Ishikawa (cell line): ENCODE results near the gene ATP2B1.

Experiments
- CEBPB ChIP-seq: IDR thresholded peaks from 2 replicates; pipeline ENCODE4 v1.6.1; 2012
- CREB1 ChIP-seq: IDR thresholded peaks from 2 replicates; pipeline ENCODE4 v1.6.1; 2012; ENCODE audit warnings: low read depth
- EGR1 ChIP-seq: IDR thresholded peaks from 2 replicates; pipeline ENCODE4 v1.6.1; 2012
- EP300 ChIP-seq: IDR thresholded peaks from 2 replicates; pipeline ENCODE4 v1.6.1; 2012; ENCODE audit warnings: borderline replicate concordance
- FOXM1 ChIP-seq: IDR thresholded peaks from 2 replicates; pipeline ENCODE4 v1.6.1; 2012; ENCODE audit warnings: low read depth, borderline replicate concordance
- NFIC ChIP-seq: IDR thresholded peaks from 2 replicates; pipeline ENCODE4 v1.6.1; 2012
- RAD21 ChIP-seq: IDR thresholded peaks from 2 replicates; pipeline ENCODE4 v1.6.1; 2012; ENCODE audit warnings: low read depth
- REST ChIP-seq: IDR thresholded peaks from 2 replicates; pipeline ENCODE4 v1.6.1; 2012; ENCODE audit warnings: low read depth, mild to moderate bottlenecking
- TAF1 ChIP-seq: IDR thresholded peaks from 2 replicates; pipeline ENCODE4 v1.6.1; 2012; ENCODE audit warnings: low read depth, mild to moderate bottlenecking
- TCF12 ChIP-seq: IDR thresholded peaks from 2 replicates; pipeline ENCODE4 v1.6.1; 2012; ENCODE audit warnings: low read depth
- TEAD4 ChIP-seq: IDR thresholded peaks from 2 replicates; pipeline ENCODE4 v1.6.1; 2012
- USF1 ChIP-seq: IDR thresholded peaks from 2 replicates; pipeline ENCODE4 v1.6.1; 2012
- YY1 ChIP-seq: IDR thresholded peaks from 2 replicates; pipeline ENCODE4 v1.6.1; 2012; ENCODE audit warnings: low read depth
- ZBTB7A ChIP-seq: IDR thresholded peaks from 2 replicates; pipeline ENCODE4 v1.6.1; 2012; ENCODE audit warnings: low read depth
- TF ChIP-seq, protein P1 (sequence below): IDR thresholded peaks from 2 replicates; pipeline ENCODE4 v1.6.1; 2012

Gene ATP2B1

GRCh38 chr12:89540586-89540985, 168.1 kb downstream of the ATP2B1 start:
- no peak for TF ChIP-seq CREB1
- no peak for TF ChIP-seq EP300
- TF ChIP-seq EGR1, result no peak
- no peak for TF ChIP-seq ZBTB7A
- TF ChIP-seq FOXM1, result no peak

GRCh38 chr12:89539426-89540223, 169.0 kb downstream of the ATP2B1 start:
- TF ChIP-seq YY1 (no peak), ZBTB7A (no peak)

- TF ChIP-seq CREB1, result no peak
- TF ChIP-seq FOXM1, result no peak
- TF ChIP-seq USF1, result no peak
- TF ChIP-seq CEBPB, result no peak
- TF ChIP-seq EGR1, result no peak
- no peak for TF ChIP-seq TEAD4
- TF ChIP-seq EP300, result no peak
- no peak for TF ChIP-seq TAF1
- no peak for TF ChIP-seq RAD21
- no peak for TF ChIP-seq REST
- TF ChIP-seq NFIC, result no peak
- no peak for TF ChIP-seq ZBTB7A
- no peak for TF ChIP-seq TCF12
- TF ChIP-seq YY1, result no peak
- TF ChIP-seq, protein P1, sequence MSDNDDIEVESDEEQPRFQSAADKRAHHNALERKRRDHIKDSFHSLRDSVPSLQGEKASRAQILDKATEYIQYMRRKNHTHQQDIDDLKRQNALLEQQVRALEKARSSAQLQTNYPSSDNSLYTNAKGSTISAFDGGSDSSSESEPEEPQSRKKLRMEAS, result no peak
These were observed 169.7 kb downstream of the ATP2B1 start for GRCh38 chr12:89538897-89539296.
